ENCODE measurements around the gene TIGD3.

TIGD3 gene

DNA sequence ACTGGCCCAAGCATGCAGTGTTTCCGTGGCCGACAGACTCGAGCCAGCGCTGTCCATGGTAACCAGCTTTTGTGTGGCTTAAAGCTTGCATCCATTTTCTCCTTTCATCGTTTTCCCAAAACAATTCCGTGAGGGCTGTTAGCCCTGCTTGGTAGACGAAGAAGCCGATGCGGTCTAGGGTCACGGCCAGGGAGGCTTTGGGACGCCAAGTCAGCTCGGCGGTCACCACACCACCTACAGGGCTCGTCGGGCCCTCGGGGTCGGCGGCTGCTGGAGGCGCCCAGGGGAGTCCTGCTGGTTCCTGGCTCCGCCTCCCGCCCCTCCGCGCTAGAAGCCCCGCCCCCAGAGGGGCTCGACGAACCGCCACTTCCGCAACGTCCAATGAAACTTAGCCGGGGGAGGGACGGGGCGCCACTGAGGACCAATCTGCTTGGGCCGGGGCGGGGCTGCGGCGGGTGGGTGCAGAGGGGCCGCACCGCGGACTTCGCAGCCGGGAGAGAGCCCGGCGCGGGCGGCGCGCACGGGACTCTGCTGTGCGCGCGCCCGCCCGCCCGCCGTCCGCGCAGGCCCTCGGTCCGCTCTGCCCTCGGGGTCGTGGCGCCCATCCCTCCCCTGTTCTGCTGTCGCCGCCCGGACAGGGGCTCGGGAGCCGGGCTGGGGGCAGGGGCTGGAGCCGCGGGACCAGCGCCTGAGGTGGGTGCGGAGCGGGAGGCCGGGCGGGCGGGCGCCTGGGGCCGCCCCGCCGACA is at the start of gene TIGD3:
Gene TIGD3 (plus strand): TSS at position 487 of the 748 bp plus-strand sequence. CDS start 1,058 bp downstream, outside the sequence.
- TF ChIP-seq, protein P1, sequence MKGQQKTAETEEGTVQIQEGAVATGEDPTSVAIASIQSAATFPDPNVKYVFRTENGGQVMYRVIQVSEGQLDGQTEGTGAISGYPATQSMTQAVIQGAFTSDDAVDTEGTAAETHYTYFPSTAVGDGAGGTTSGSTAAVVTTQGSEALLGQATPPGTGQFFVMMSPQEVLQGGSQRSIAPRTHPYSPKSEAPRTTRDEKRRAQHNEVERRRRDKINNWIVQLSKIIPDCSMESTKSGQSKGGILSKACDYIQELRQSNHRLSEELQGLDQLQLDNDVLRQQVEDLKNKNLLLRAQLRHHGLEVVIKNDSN (IDR thresholded peaks at IDR 0.05) = no peak
- peak; percentile 47 for TF ChIP-seq YY1 (IDR thresholded peaks at IDR 0.05; ENCODE audit: low read depth)
- TF ChIP-seq FOXM1 (IDR thresholded peaks at IDR 0.05; ENCODE audit: borderline replicate concordance, low read depth) = no peak
- no peak for TF ChIP-seq TCF12 (IDR thresholded peaks at IDR 0.05; ENCODE audit: low read depth)
- 0 out of 2 replicates have a peak, but pooled peaks have one; percentile 11 for TF ChIP-seq NFIC (IDR thresholded peaks at IDR 0.05)
- TF ChIP-seq ZBTB7A (IDR thresholded peaks at IDR 0.05; ENCODE audit: low read depth) = no peak; the same call in 1 of the 2 replicates
- TF ChIP-seq EP300 (IDR thresholded peaks at IDR 0.05; ENCODE audit: borderline replicate concordance) = no peak; the same call in 1 of the 2 replicates
- no peak; the same call in 1 of the 2 replicates for TF ChIP-seq TAF1 (IDR thresholded peaks at IDR 0.05; ENCODE audit: low read depth)
- no peak for TF ChIP-seq TEAD4 (IDR thresholded peaks at IDR 0.05)
- no peak for TF ChIP-seq RAD21 (IDR thresholded peaks at IDR 0.05; ENCODE audit: low read depth)
- no peak for TF ChIP-seq CREB1 (IDR thresholded peaks at IDR 0.05; ENCODE audit: low read depth)
- TF ChIP-seq, protein P2, sequence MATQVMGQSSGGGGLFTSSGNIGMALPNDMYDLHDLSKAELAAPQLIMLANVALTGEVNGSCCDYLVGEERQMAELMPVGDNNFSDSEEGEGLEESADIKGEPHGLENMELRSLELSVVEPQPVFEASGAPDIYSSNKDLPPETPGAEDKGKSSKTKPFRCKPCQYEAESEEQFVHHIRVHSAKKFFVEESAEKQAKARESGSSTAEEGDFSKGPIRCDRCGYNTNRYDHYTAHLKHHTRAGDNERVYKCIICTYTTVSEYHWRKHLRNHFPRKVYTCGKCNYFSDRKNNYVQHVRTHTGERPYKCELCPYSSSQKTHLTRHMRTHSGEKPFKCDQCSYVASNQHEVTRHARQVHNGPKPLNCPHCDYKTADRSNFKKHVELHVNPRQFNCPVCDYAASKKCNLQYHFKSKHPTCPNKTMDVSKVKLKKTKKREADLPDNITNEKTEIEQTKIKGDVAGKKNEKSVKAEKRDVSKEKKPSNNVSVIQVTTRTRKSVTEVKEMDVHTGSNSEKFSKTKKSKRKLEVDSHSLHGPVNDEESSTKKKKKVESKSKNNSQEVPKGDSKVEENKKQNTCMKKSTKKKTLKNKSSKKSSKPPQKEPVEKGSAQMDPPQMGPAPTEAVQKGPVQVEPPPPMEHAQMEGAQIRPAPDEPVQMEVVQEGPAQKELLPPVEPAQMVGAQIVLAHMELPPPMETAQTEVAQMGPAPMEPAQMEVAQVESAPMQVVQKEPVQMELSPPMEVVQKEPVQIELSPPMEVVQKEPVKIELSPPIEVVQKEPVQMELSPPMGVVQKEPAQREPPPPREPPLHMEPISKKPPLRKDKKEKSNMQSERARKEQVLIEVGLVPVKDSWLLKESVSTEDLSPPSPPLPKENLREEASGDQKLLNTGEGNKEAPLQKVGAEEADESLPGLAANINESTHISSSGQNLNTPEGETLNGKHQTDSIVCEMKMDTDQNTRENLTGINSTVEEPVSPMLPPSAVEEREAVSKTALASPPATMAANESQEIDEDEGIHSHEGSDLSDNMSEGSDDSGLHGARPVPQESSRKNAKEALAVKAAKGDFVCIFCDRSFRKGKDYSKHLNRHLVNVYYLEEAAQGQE (IDR thresholded peaks at IDR 0.05; ENCODE audit: low read depth) = peak; percentile 91
- no peak for TF ChIP-seq EGR1 (IDR thresholded peaks at IDR 0.05)
- TF ChIP-seq, protein P3, sequence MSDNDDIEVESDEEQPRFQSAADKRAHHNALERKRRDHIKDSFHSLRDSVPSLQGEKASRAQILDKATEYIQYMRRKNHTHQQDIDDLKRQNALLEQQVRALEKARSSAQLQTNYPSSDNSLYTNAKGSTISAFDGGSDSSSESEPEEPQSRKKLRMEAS (IDR thresholded peaks at IDR 0.05) = peak; percentile 30; the same call in 1 of the 2 replicates
- no peak for TF ChIP-seq CEBPB (IDR thresholded peaks at IDR 0.05)

GRCh38 chr11:65305501-65306268 is 48.9 kb upstream of the TIGD3 start:
- TF ChIP-seq FOXM1 (IDR thresholded peaks at IDR 0.05; ENCODE audit: borderline replicate concordance, low read depth) = no peak
- no peak for TF ChIP-seq YY1 (IDR thresholded peaks at IDR 0.05; ENCODE audit: low read depth)
- TF ChIP-seq RAD21 (IDR thresholded peaks at IDR 0.05; ENCODE audit: low read depth) = no peak
- no peak for TF ChIP-seq TCF12 (IDR thresholded peaks at IDR 0.05; ENCODE audit: low read depth)
- no peak for TF ChIP-seq CREB1 (IDR thresholded peaks at IDR 0.05; ENCODE audit: low read depth)
- TF ChIP-seq NFIC (IDR thresholded peaks at IDR 0.05) = no peak
- TF ChIP-seq, protein P2 (IDR thresholded peaks at IDR 0.05; ENCODE audit: low read depth) = no peak
- no peak for TF ChIP-seq CEBPB (IDR thresholded peaks at IDR 0.05)
- TF ChIP-seq EP300 (IDR thresholded peaks at IDR 0.05; ENCODE audit: borderline replicate concordance) = no peak
- no peak for TF ChIP-seq TEAD4 (IDR thresholded peaks at IDR 0.05)
- no peak for TF ChIP-seq ZBTB7A (IDR thresholded peaks at IDR 0.05; ENCODE audit: low read depth)
- TF ChIP-seq, protein P1 (IDR thresholded peaks at IDR 0.05) = no peak
- TF ChIP-seq TAF1 (IDR thresholded peaks at IDR 0.05; ENCODE audit: low read depth) = no peak
- no peak for TF ChIP-seq EGR1 (IDR thresholded peaks at IDR 0.05)
- TF ChIP-seq, protein P3 (IDR thresholded peaks at IDR 0.05) = no peak

GRCh38 chr11:65307298-65308229 is 47.0 kb upstream of the TIGD3 start:
- TF ChIP-seq, protein P1 (IDR thresholded peaks at IDR 0.05) = no peak; the same call in 1 of the 2 replicates
- TF ChIP-seq TEAD4 (IDR thresholded peaks at IDR 0.05) (no peak), CREB1 (IDR thresholded peaks at IDR 0.05; ENCODE audit: low read depth) (no peak), TCF12 (IDR thresholded peaks at IDR 0.05; ENCODE audit: low read depth) (no peak), CEBPB (IDR thresholded peaks at IDR 0.05) (no peak), TAF1 (IDR thresholded peaks at IDR 0.05; ENCODE audit: low read depth) (no peak), YY1 (IDR thresholded peaks at IDR 0.05; ENCODE audit: low read depth) (no peak), RAD21 (IDR thresholded peaks at IDR 0.05; ENCODE audit: low read depth) (no peak), EP300 (IDR thresholded peaks at IDR 0.05; ENCODE audit: borderline replicate concordance) (no peak), FOXM1 (IDR thresholded peaks at IDR 0.05; ENCODE audit: borderline replicate concordance, low read depth) (no peak), NFIC (IDR thresholded peaks at IDR 0.05) (no peak), EGR1 (IDR thresholded peaks at IDR 0.05) (no peak)
- TF ChIP-seq, protein P3 (IDR thresholded peaks at IDR 0.05) = no peak
- TF ChIP-seq, protein P2 (IDR thresholded peaks at IDR 0.05; ENCODE audit: low read depth) = no peak
